HCT116 (cell line): Measurements from ENCODE around the gene ZNF724. TPM values are rescaled to one million over a fixed set of nuclear protein-coding genes. Genes with fewer than 3 reads are reported as not detected.

ENCODE experiments used
- ATAC-seq: fragments of 200-7000 bp; cut with Tn5 transposase; 2 replicates; pipeline ENCODE4 v1.9.1; 2020; ENCODE audit warnings: mild to moderate bottlenecking, moderate library complexity
- BruUV-seq: library from RNA; stranded (reverse); fragments of 400-500 nt; replicated peaks from 2 replicates; lab custom pipeline; 2021; lab: Mats Ljungman, UMichigan
- CTCF ChIA-PET: fragments of 300-600 bp; sonication (Branson Sonifier 250); formaldehyde crosslinking; loops from one replicate; lab custom pipeline; 2021; ENCODE audit warnings: antibody characterized with exemption; lab: Charles Lee
- POLR2A ChIA-PET: fragments of 300-600, 350-600 bp; sonication (Branson Sonifier 250); formaldehyde crosslinking; loops from one replicate; lab custom pipeline; 2021; ENCODE audit warnings: antibody characterized with exemption; lab: Charles Lee
- RAD21 ChIA-PET, 2 experiments: fragments of 300-600 bp; sonication (Branson Sonifier 250); formaldehyde crosslinking; loops; one replicate each; lab custom pipeline; 2023; ENCODE audit warnings: low total read pairs in 2 of 2; ENCODE audit not compliant: uncharacterized antibody in 2 of 2, unreplicated experiment in 2 of 2, low non-redundant PET in 1 of 2; lab: Charles Lee
- DNase-seq: peaks from one replicate; pipeline ENCODE4 v3.0.0-alpha.2; 2010; ENCODE audit warnings: low read depth, low spot score
- H2AFZ ChIP-seq: fragments of 200-600 bp; shearing (Covaris generic), sonication (generic); 2 replicates; pipeline ENCODE4 v1.6.1; 2017; ENCODE audit warnings: low read depth, mixed run types, mixed read lengths, antibody characterized with exemption, low read length; ENCODE audit not compliant: poor library complexity, severe bottlenecking
- H3K27ac ChIP-seq: 2 replicates; pipeline ENCODE4 v1.5.1; 2012; ENCODE audit warnings: low read depth, low read length
- H3K27me3 ChIP-seq: fragments of 200-600 bp; sonication (generic); 2 replicates; pipeline ENCODE4 v1.6.1; 2016; ENCODE audit warnings: mixed run types, low read length, mixed read lengths; ENCODE audit not compliant: insufficient read depth
- H3K36me3 ChIP-seq, 2 experiments: fragments of 200-500 bp in 1 of 2; fragments of 200-600 bp in 1 of 2; sonication (Bioruptor generic) in 1 of 2; sonication (generic) in 1 of 2; 2 replicates each; pipeline versions ENCODE4 v1.5.1 to v1.6.1; 2014 to 2016; ENCODE audit warnings: low read length in 2 of 2, inconsistent platforms in 1 of 2, mixed read lengths in 1 of 2, mixed run types in 1 of 2; ENCODE audit not compliant: insufficient read depth in 2 of 2, control insufficient read depth in 1 of 2
- H3K4me1 ChIP-seq, 2 experiments: fragments of 200-600 bp in 1 of 2; sonication (generic) in 1 of 2; 2 replicates each; pipeline versions ENCODE4 v1.5.1 to v1.6.1; 2012 to 2017; ENCODE audit warnings: low read length in 2 of 2, inconsistent platforms in 1 of 2, mild to moderate bottlenecking in 1 of 2, mixed read lengths in 1 of 2, mixed run types in 1 of 2, moderate library complexity in 1 of 2; ENCODE audit not compliant: insufficient read depth in 2 of 2, control insufficient read depth in 1 of 2
- H3K4me2 ChIP-seq: fragments of 200-600 bp; sonication (generic); 2 replicates; pipeline ENCODE4 v1.6.1; 2017; ENCODE audit warnings: mixed run types, low read length, mixed read lengths
- H3K4me3 ChIP-seq, 2 experiments: fragments of 200-600 bp in 1 of 2; sonication (generic) in 1 of 2; replicated peaks in 1 of 2; 2 replicates each; pipeline ENCODE4 v1.5.1; 2011 to 2016; ENCODE audit warnings: low read length in 2 of 2, control low read depth in 1 of 2, low read depth in 1 of 2, mild to moderate bottlenecking in 1 of 2, mixed read lengths in 1 of 2, mixed run types in 1 of 2
- H3K79me2 ChIP-seq: fragments of 200-600 bp; sonication (generic); 2 replicates; pipeline ENCODE4 v1.6.1; 2017; ENCODE audit warnings: mild to moderate bottlenecking, mixed run types, low read length, moderate library complexity, mixed read lengths; ENCODE audit not compliant: insufficient read depth
- H3K9ac ChIP-seq: fragments of 200-600 bp; sonication (generic); 2 replicates; pipeline ENCODE4 v1.6.1; 2016; ENCODE audit warnings: low read length, mixed read lengths
- H3K9me2 ChIP-seq: fragments of 200-600 bp; sonication (generic), shearing (Covaris generic); 2 replicates; pipeline ENCODE4 v1.6.1; 2017; ENCODE audit warnings: mixed run types, mild to moderate bottlenecking, moderate library complexity; ENCODE audit not compliant: insufficient read depth
- H3K9me3 ChIP-seq, 2 experiments: fragments of 200-500 bp in 1 of 2; fragments of 200-600 bp in 1 of 2; sonication (Bioruptor generic) in 1 of 2; sonication (generic) in 1 of 2; 2 replicates each; pipeline ENCODE4 v1.6.1; 2014 to 2017; ENCODE audit warnings: low read length in 2 of 2, mixed read lengths in 2 of 2, inconsistent platforms in 1 of 2, low read depth in 1 of 2, mild to moderate bottlenecking in 1 of 2, mixed run types in 1 of 2, moderate library complexity in 1 of 2; ENCODE audit not compliant: control insufficient read depth in 1 of 2, insufficient read depth in 1 of 2
- H4K20me1 ChIP-seq: fragments of 200-600 bp; sonication (generic), shearing (Covaris generic); 2 replicates; pipeline ENCODE4 v1.6.1; 2017; ENCODE audit warnings: mixed run types, mild to moderate bottlenecking, moderate library complexity; ENCODE audit not compliant: insufficient read depth
- CEBPB ChIP-seq: IDR thresholded peaks from 2 replicates; pipeline ENCODE4 v1.6.1; 2012; ENCODE audit warnings: low read depth
- EZH2phosphoT487 ChIP-seq: fragments of 200-600 bp; IDR thresholded peaks from 2 replicates; pipeline ENCODE4 v1.6.1; 2018; ENCODE audit warnings: antibody characterized with exemption, borderline replicate concordance
- FOSL1 ChIP-seq: IDR thresholded peaks from 2 replicates; pipeline ENCODE4 v1.6.1; 2012; ENCODE audit warnings: low read depth
- JUND ChIP-seq: IDR thresholded peaks from 2 replicates; pipeline ENCODE4 v1.6.1; 2012
- POLR2A ChIP-seq: IDR thresholded peaks from 2 replicates; pipeline ENCODE4 v1.7.0; 2011; ENCODE audit warnings: borderline replicate concordance; ENCODE audit not compliant: insufficient read depth, insufficient read length; ENCODE audit errors: extremely low read depth
- SRF ChIP-seq: IDR thresholded peaks from 2 replicates; pipeline ENCODE4 v1.6.1; 2012; ENCODE audit warnings: low read depth
- ZBTB33 ChIP-seq: IDR thresholded peaks from 2 replicates; pipeline ENCODE4 v1.6.1; 2011; ENCODE audit warnings: mild to moderate bottlenecking, low read length, moderate library complexity; ENCODE audit not compliant: insufficient replicate concordance; ENCODE audit errors: extremely low read depth
- ZFX ChIP-seq: fragments of 450-650 bp; IDR thresholded peaks from 2 replicates; pipeline ENCODE4 v1.6.1; 2017
- intact Hi-C: fragments of 100-400 bp; cut with micrococcal nuclease; formaldehyde crosslinking; loops from 2 replicates; pipeline ENCODE4 v1.10.0; 2022
- total RNA-seq: library from RNA; stranded (reverse); gene quantifications from one replicate; pipeline ENCODE4 v1.2.1, GENCODE V29; 2021; ENCODE audit not compliant: unreplicated experiment
- TF ChIP-seq, protein P1 (sequence below): IDR thresholded peaks from 2 replicates; pipeline ENCODE4 v1.6.1; 2012

The ZNF724 gene
- total RNA-seq, 1 experiment from 2014 or later: 7.1 TPM

- Histone ChIP-seq H3K4me2 (peak overlapping the region; percentile 72), H3K9me3 (no peaks in the 10 kb centered on the region), H3K4me3 (peak overlapping the region; percentile 58 to 67), H4K20me1 (no peaks in the 10 kb centered on the region), H3K27ac (peak overlapping the region; percentile 80), H3K27me3 (no peaks in the 10 kb centered on the region), H3K79me2 (no peaks in the 10 kb centered on the region), H3K9ac (peak overlapping the region; percentile 60), H3K9me2 (no peaks in the 10 kb centered on the region), H3K4me1 (no peaks in the 10 kb centered on the region), H2AFZ (no peak overlapping the region), H3K36me3 (no peaks in the 10 kb centered on the region; a peak in 1 of 4 replicates)
- ChIA-PET CTCF (no interaction called here), POLR2A (no interaction called here), RAD21 (interaction anchor here in 1 of 2 experiments (0.6 kb wide), 1 partner anchor 8 kb away, joined by 6 read pairs; no protein-coding TSS in a partner anchor)
- no peak for ATAC-seq
- DNase-seq: no peak
- intact Hi-C loops: no loop called here
- TSS peak; percentile 45 for BruUV-seq
- TF ChIP-seq SRF: no peak
- TF ChIP-seq CEBPB: no peak
- TF ChIP-seq JUND: no peak
- no peak for TF ChIP-seq FOSL1
- TF ChIP-seq, protein P1, sequence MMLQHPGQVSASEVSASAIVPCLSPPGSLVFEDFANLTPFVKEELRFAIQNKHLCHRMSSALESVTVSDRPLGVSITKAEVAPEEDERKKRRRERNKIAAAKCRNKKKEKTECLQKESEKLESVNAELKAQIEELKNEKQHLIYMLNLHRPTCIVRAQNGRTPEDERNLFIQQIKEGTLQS: no peak
- no peak for TF ChIP-seq ZBTB33
- TF ChIP-seq EZH2phosphoT487: no peak
- TF ChIP-seq POLR2A: no peak
- no peak for TF ChIP-seq ZFX
Observed at GRCh38 chr19:23273022-23273589, 22.9 kb upstream of the ZNF724 start.
